Uterine smooth muscle cell (primary cell): Measurements from ENCODE around the gene CDH12. TPM values are rescaled to one million over a fixed set of nuclear protein-coding genes. Genes with fewer than 3 reads are reported as not detected.

Experiments
- total RNA-seq: library from RNA; depleted of rRNA; stranded (reverse); fragments of >200 nt; gene quantifications from 2 replicates; pipeline ENCODE4 v1.2.3, GENCODE V29; 2014

CDH12 gene
- not detected in 2 replicates for total RNA-seq

DNA sequence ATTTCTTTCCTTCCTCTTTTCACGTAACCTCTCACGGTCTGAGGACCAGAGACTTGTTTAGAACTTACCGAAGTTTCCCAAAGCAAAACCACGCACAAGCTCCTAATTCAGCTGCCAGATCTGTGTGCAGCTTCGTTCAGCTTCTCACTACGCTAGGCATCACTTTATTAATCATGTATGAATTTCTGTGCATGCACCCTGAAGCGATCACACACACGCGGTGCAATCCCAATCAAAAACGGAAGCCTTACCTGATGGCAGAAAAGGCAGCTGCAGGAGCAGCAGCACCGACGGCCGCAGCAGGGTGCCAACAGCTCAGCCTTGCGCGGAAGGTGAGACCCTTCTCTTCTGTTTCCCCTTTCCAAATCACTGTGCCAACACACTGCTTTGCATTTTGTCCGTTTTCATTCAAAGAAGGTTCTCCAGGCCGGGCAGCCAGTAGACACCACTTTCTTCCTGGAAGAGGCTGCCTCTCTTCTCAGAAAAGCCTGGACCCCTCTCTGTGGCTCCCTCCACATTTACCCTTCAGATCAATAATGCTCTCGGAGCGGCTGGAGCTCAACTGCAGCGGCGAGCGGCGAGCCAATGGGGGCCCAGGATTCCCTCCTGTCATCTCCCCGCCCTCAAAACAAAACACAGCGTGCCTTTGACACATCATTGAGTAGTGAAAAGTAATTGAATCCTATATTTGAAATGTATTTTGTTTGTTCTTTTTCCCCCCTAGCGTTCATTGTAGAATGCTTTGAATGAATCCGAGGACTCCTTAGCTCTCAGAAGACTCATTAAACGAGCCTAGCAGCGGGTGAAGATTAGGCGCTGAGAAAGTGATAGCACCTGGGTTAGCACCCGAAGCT is at the start of gene CDH12:
CDH12 (minus strand) TSS at position 538 of the 854 bp plus-strand sequence.

